H4 (cell line): ENCODE data around the gene ADAMTS7. TPM values are rescaled to one million over a fixed set of nuclear protein-coding genes. Genes with fewer than 3 reads are reported as not detected.
"Not testable (repeated sequence)": the region's sequence is repeated elsewhere in the genome, so short reads cannot be mapped to it uniquely, and the experiment has no call there.

ENCODE experiments used
- DNase-seq: peaks from one replicate; pipeline ENCODE4 v3.0.0-alpha.2; 2015; ENCODE audit warnings: low spot score
- total RNA-seq: library from RNA; depleted of rRNA; stranded (reverse); fragments of >200 nt; shearing (Covaris generic); gene quantifications from 2 replicates; pipeline ENCODE4 v1.2.3, GENCODE V29; 2014; rRNA removed

ADAMTS7 gene, protein sequence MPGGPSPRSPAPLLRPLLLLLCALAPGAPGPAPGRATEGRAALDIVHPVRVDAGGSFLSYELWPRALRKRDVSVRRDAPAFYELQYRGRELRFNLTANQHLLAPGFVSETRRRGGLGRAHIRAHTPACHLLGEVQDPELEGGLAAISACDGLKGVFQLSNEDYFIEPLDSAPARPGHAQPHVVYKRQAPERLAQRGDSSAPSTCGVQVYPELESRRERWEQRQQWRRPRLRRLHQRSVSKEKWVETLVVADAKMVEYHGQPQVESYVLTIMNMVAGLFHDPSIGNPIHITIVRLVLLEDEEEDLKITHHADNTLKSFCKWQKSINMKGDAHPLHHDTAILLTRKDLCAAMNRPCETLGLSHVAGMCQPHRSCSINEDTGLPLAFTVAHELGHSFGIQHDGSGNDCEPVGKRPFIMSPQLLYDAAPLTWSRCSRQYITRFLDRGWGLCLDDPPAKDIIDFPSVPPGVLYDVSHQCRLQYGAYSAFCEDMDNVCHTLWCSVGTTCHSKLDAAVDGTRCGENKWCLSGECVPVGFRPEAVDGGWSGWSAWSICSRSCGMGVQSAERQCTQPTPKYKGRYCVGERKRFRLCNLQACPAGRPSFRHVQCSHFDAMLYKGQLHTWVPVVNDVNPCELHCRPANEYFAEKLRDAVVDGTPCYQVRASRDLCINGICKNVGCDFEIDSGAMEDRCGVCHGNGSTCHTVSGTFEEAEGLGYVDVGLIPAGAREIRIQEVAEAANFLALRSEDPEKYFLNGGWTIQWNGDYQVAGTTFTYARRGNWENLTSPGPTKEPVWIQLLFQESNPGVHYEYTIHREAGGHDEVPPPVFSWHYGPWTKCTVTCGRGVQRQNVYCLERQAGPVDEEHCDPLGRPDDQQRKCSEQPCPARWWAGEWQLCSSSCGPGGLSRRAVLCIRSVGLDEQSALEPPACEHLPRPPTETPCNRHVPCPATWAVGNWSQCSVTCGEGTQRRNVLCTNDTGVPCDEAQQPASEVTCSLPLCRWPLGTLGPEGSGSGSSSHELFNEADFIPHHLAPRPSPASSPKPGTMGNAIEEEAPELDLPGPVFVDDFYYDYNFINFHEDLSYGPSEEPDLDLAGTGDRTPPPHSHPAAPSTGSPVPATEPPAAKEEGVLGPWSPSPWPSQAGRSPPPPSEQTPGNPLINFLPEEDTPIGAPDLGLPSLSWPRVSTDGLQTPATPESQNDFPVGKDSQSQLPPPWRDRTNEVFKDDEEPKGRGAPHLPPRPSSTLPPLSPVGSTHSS (N-terminal part only)
- total RNA-seq: 1.5 and 5.5 TPM in 2 replicates

DNA sequence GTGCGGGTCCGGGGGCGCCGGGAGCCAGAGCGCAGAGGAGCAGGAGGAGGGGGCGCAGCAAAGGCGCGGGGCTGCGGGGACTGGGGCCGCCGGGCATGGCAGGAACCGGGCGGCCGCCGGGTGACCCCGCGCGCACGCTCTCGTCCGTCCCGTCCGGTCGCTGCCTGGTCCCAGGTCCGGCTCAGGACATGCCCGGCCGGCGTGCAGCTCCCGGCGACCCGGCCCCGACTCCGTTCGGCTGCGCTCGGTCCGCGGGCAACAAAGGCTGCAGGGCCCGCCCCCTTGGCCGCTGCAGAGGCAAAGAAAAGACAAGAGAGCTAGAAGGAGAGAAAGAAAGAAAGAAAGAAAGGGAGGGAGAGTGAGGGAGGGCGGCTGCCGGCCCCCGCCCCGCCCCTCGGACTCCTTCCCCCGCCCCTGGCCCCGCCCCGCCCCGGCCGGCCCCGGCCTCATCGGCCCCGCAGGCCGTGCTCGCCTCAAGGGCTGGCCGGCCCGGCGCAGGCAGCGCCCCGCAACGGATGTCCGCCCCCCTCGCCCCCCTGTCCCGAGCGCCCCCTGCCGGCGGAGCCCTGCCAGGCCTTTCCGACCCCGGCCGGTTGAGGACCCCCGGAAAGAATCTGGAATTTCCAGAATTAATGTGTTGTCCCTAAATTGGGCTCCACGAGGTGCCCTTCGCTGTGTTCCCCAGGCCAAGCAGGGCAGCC is at the start of gene ADAMTS7:
Gene ADAMTS7 (minus strand): TSS at position 341 of the 701 bp plus-strand sequence. CDS start 244 bp downstream, at position 97.
- DNase-seq: peak; percentile 53

- DNase-seq: peak; percentile 79
Observed at GRCh38 chr15:78859971-78860719, 48.9 kb upstream of the ADAMTS7 start.

DNA sequence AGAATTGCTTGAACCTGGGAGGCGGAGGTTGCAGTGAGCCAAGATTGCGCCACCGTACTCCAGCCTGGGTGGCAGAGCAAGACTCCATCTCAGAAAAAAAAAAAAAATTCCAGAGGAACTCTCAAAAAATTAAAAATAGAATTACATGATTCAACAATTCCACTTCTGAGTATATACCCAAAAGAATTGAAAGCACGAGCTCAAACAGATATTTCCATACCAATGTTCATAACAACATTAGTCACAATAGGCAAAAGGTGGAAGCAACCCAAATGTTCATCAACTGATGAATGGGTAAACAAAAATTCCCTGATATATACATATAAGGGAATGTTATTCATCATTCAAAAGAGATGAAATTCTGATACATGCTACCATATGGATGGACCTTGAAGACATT is 44.5 kb upstream of the ADAMTS7 start:
- DNase-seq: no peak

- no peak for DNase-seq
Observed at GRCh38 chr15:78854833-78855372, 43.6 kb upstream of the ADAMTS7 start.

- DNase-seq: no peak
Observed at GRCh38 chr15:78853500-78853899, 42.2 kb upstream of the ADAMTS7 start.

DNA sequence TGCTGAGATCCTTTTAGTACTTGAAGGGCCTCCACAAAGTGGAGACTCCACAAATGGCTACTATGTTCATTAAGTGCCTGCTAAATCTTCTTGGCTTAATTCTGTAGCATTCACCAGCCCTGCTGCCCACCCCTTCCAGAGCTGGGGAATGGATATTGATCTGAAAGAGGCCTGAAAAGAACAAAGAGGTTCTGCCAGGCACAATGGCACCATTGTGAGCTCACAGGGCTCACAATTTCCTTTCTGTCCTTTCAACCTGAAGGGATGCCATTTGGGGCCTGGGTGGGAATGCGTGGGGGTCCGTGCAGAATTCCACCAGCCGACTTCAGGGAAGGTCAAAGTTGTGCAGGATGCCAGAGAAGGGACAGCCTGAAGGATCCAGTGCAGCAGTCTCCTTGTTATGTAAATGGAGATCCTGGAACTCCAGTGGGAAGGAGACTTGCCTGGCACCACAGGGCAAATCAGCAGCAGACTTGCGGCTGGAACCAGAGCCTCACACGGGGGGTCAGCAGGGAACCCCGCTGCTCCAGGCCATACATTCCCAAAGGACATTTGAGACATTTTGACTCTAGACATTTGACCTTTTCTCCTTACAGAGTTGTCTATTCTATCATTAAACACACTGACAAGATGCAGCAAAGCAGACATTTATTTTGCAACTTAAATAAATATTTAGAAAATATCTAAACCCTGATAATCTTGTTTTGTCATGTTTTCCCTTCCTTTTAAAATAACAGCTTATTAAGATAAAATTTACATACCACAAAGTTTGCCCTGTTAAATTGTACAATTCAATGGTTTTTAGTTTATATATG is 39.9 kb upstream of the ADAMTS7 start:
- no peak for DNase-seq

DNA sequence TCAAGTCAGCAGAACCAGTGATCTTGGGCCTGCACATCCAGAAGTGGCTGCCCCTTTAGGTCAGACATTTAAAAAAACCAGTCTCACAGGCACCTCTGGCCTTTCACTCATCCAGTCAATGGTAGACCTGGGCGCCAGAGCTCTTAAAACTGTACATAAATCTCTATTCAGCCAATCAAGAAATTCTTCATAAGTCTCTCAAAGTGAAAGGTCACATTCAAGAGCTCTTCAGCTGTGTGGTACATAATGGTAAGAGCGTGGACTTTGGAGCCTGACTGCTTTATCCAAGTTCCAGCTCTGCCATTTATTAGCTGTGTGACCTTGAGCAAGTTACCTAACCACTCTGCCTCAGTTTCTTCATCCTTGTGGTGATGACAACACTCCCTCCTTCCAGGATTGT is 39.1 kb upstream of the ADAMTS7 start:
- DNase-seq: no peak

GRCh38 chr15:78847387-78847906 is 36.2 kb upstream of the ADAMTS7 start:
- not testable (repeated sequence) for DNase-seq

DNA sequence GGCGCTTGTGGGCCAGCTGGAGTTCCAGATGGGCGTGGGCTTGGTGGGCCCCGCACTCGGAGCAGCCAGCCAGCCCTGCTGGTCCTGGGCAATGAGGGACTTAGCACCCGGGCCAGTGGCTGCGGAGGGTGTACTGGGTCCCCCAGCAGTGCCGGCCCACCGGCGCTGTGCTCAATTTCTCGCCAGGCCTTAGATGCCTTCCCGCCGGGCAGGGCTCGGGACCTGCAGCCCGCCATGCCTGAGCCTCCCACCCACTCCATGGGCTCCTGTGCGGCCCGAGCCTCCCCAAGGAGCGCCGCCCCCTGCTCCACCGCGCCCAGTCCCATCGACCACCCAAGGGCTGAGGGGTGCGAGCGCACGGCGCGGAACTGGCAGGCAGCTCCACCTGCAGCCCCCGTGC is 35.6 kb upstream of the ADAMTS7 start:
- DNase-seq: not testable (repeated sequence)

GRCh38 chr15:78842519-78842918 is 31.3 kb upstream of the ADAMTS7 start:
- no peak for DNase-seq

GRCh38 chr15:78841891-78842290 is 30.6 kb upstream of the ADAMTS7 start:
- no peak for DNase-seq

GRCh38 chr15:78841376-78841706 is 30.1 kb upstream of the ADAMTS7 start:
- DNase-seq: no peak

GRCh38 chr15:78840661-78841375 is 29.6 kb upstream of the ADAMTS7 start:
- no peak for DNase-seq

DNA sequence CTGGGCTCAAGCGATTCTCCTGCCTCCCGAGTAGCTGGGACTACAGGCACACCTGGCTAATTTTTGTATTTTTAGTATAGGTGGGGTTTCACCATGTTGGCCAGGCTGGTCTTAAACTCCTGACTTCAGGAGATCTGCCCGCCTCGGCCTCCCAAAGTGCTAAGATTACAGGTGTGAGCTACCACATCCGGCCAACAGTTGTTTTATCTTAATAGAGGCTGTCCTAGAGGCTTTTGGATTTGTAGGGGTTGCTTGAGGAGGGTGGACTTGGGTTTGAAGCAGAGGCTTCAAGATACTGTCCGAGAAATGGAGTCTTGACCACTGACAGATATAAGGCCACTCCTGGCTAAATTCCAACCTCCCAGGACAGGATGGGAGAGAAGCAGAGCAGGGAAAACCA is 27.9 kb upstream of the ADAMTS7 start:
- DNase-seq: not testable (repeated sequence)

DNA sequence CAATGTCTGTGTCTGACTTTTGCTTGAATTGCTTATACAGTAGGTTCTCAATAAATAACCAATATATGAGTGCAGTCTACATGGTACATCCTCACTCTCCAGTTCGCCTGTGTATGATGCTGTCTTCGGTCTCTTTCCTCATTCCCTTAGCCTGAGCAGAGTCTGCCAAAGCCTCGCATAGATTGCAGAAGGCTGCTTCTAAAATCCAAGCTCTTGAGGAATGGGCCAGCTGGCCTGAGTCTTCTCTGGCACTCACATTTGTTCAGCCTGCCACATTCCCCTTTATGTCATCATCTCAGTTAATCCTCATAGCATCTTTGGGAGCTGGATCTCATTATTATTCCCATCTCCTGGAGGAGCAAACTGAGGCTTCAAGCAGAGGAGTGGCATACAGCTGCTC is 27.2 kb upstream of the ADAMTS7 start:
- DNase-seq: no peak

GRCh38 chr15:78837543-78837942 is 26.3 kb upstream of the ADAMTS7 start:
- DNase-seq: no peak

GRCh38 chr15:78837131-78837530 is 25.9 kb upstream of the ADAMTS7 start:
- no peak for DNase-seq

DNA sequence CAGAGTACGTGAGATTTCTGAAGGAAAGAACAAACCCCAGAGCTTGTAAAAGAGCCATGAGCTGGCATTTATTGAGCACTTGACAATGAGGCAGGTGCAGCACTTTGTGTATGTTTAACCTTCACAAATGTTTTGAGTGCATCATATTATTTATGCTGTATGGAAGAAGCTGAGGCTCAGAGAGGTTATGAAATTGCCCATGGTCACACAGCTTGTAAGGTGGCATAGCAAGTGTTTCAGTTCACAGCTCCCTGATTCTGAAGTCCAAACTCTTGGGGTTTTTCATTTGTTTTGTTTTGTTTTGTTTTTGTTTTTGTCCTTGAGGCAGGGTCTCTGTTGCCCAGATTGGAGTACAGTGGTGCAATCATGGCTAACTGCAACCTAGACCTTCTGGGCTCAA is 25.1 kb upstream of the ADAMTS7 start:
- DNase-seq: no peak
